Common myeloid progenitor, CD34-positive (primary cell): ENCODE results near the gene LACC1.

Experiments used
- CTCF ChIA-PET: fragments of 350-600 bp; sonication (Branson Sonifier 250); formaldehyde crosslinking; loops from one replicate; lab custom pipeline; 2021; ENCODE audit warnings: antibody characterized with exemption; lab: Charles Lee
- POLR2A ChIA-PET: fragments of 350-600 bp; sonication (Branson Sonifier 250); formaldehyde crosslinking; loops from one replicate; lab custom pipeline; 2021; ENCODE audit warnings: antibody characterized with exemption; lab: Charles Lee
- DNase-seq, 3 donors: peaks; one replicate each; pipeline versions ENCODE4 v3.0.0 to v3.0.0-alpha.2; 2013
- H3K27ac ChIP-seq, 2 experiments: 1 replicate in 1 of 2; 2 replicates in 1 of 2; pipeline ENCODE4 v1.7.0; 2013; ENCODE audit warnings: inconsistent platforms in 2 of 2, low read length in 2 of 2, mild to moderate bottlenecking in 2 of 2, low read depth in 1 of 2, moderate library complexity in 1 of 2; ENCODE audit not compliant: severe bottlenecking in 2 of 2, insufficient read depth in 1 of 2, poor library complexity in 1 of 2
- H3K27me3 ChIP-seq, 5 experiments: replicated peaks in 2 of 5; 1 replicate in 3 of 5; 2 replicates in 2 of 5; pipeline versions ENCODE4 v1.6.1 to v1.7.0; 2013; ENCODE audit warnings: low read length in 4 of 5, mild to moderate bottlenecking in 2 of 5, moderate library complexity in 2 of 5, inconsistent platforms in 1 of 5; ENCODE audit not compliant: insufficient read depth in 5 of 5, control insufficient read depth in 4 of 5
- H3K36me3 ChIP-seq, 4 experiments: 1 replicate in 2 of 4; 2 replicates in 2 of 4; pipeline versions ENCODE4 v1.6.1 to v1.7.0; 2013; ENCODE audit warnings: low read length in 3 of 4, control low read depth in 1 of 4, mild to moderate bottlenecking in 1 of 4; ENCODE audit not compliant: control insufficient read depth in 4 of 4, insufficient read depth in 4 of 4
- H3K4me1 ChIP-seq, 4 experiments: 1 replicate in 3 of 4; 2 replicates in 1 of 4; pipeline versions ENCODE4 v1.6.1 to v1.7.1; 2013; ENCODE audit warnings: low read length in 3 of 4, mild to moderate bottlenecking in 3 of 4, control low read depth in 1 of 4, inconsistent platforms in 1 of 4, moderate library complexity in 1 of 4; ENCODE audit not compliant: control insufficient read depth in 4 of 4, insufficient read depth in 4 of 4; ENCODE audit errors: control extremely low read depth in 1 of 4
- H3K4me3 ChIP-seq, 7 experiments: 1 replicate in 4 of 7; 2 replicates in 3 of 7; pipeline versions ENCODE4 v1.5.1 to v1.7.0; 2013; ENCODE audit warnings: mild to moderate bottlenecking in 7 of 7, low read length in 6 of 7, moderate library complexity in 6 of 7, inconsistent platforms in 2 of 7, low read depth in 2 of 7, control low read depth in 1 of 7; ENCODE audit not compliant: insufficient read depth in 4 of 7, control insufficient read depth in 1 of 7; ENCODE audit errors: extremely low read depth in 1 of 7
- H3K9me3 ChIP-seq, 5 experiments: 1 replicate in 4 of 5; 2 replicates in 1 of 5; pipeline versions ENCODE4 v1.6.1 to v1.7.1; 2013; ENCODE audit warnings: low read length in 4 of 5, mild to moderate bottlenecking in 2 of 5, inconsistent platforms in 1 of 5, low read depth in 1 of 5, moderate library complexity in 1 of 5; ENCODE audit not compliant: control insufficient read depth in 4 of 5, insufficient read depth in 2 of 5; ENCODE audit errors: control extremely low read depth in 1 of 5
- WGBS: methylation state at CpG from one replicate; pipeline ENCODE4 v1.1.5; 2013; ENCODE audit not compliant: insufficient coverage; 5-methylcytosine and 5-hydroxymethylcytosine counted together

Gene LACC1

DNA sequence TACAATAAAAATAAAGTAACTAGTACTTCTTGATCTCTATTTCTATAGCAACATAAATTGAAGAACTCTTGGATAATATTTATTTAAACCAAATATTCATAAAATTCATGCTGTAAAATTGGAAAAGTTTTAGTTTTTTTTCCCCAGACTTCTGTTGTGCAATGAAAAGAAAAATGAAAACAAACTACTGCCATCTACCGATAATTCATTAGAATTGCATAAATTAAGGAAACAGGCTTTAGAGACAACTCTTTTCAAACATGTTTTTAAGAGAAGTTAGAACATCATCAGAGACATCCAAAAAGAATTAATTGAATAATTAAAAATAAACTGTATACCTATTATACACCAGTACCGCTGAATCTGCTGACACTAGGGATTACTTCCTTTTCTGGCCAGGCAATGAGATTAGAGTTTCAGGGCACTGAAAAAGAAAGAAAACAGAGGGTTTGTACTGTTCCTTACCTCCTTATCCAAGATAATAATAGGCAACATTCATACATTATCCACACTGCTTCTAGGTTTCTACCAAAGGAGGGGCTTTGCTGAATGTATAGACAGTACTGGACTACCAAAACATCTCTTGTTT is 5.1 kb upstream of the LACC1 start:
- peak; percentile 27 to 50 (median 47) for DNase-seq

DNA sequence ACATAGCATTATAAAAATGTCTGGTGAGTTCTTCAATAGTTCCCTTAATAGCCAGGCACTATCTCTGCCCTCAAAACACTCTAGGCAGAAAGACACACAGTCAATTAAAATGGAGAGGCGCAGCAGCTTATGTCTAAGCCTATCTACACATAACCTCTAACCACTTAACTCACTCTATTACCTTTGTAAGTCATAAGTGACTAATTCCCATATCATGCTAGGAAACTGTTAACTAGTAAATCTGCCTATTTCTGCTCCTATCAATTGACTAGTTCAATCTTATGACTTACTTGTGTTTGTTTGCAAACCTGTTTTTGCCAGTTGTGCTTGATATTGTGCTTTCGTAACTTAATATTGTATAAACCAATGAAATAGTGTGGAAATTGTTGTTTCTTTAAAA is 3.3 kb upstream of the LACC1 start:
- Histone ChIP-seq H3K4me3 (no peak overlapping the region), H3K9me3 (no peaks in the 10 kb centered on the region), H3K4me1 (peaks cover 4 to 30% (median 23%) of the 10 kb centered on the region in 4 experiments), H3K27me3 (no peaks in the 10 kb centered on the region), H3K27ac (no peak overlapping the region), H3K36me3 (no peaks in the 10 kb centered on the region)
- 100% methylated on average over 1 of the region's 2 CpGs for WGBS
- ChIA-PET POLR2A (no interaction called here), CTCF (interaction anchor here (1.4 kb wide), 1 partner anchor 9 kb away, joined by 3 read pairs; no protein-coding TSS in a partner anchor)
- DNase-seq, result no peak

More for the DNA sequence above, 5.1 kb upstream of the LACC1 start:
- Histone ChIP-seq H3K27me3 (no peaks in the 10 kb centered on the region), H3K4me3 (no peak overlapping the region), H3K9me3 (peaks cover 0 to 1% (median 0%) of the 10 kb centered on the region in 5 experiments), H3K4me1 (peaks cover 4 to 19% (median 15%) of the 10 kb centered on the region in 4 experiments), H3K36me3 (peaks cover 0 to 2% (median under 1%) of the 10 kb centered on the region in 4 experiments), H3K27ac (no peak overlapping the region)
- WGBS, result 40% methylated on average over 1 of the region's 2 CpGs
- CTCF ChIA-PET, result interaction anchor here (0.6 to 1.9 kb wide), 3 partner anchors 28 to 903 kb away, joined by 3 to 6 read pairs (median 5); no protein-coding TSS in a partner anchor
- POLR2A ChIA-PET, result interaction anchor here (0.6 kb wide), 1 partner anchor 520 kb away, joined by 3 read pairs; no protein-coding TSS in a partner anchor

DNA sequence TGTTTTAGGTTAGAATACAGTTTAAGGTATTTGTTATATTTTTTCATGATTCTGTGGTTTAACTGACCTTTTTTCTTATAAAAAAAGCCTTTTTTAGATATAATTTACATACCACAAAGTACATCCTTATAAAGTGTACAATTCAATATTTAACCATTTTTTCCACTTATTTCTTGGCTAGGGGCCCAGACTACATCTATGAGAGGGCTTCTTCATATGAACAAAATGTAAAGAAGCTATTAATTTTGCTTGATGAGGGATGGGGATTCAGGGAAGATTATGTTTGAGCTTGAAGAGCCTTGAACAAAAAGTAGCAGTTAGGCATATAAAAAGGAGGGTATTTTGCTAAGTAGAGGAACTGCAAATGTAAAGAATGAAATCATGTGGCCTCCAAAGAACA is 2.4 kb upstream of the LACC1 start:
- ChIA-PET POLR2A (no interaction called here), CTCF (interaction anchor here (1.4 kb wide), 1 partner anchor 10 kb away, joined by 3 read pairs; no protein-coding TSS in a partner anchor)
- no peak overlapping the region for H3K27ac ChIP-seq
- H3K36me3 ChIP-seq, result no peaks in the 10 kb centered on the region
- no peaks in the 10 kb centered on the region for H3K27me3 ChIP-seq
- H3K9me3 ChIP-seq, result no peaks in the 10 kb centered on the region
- peak in 1 of 3 donors; percentile 15 for DNase-seq
- no peak overlapping the region for H3K4me3 ChIP-seq
- peaks cover 4 to 30% (median 23%) of the 10 kb centered on the region in 4 experiments for H3K4me1 ChIP-seq

DNA sequence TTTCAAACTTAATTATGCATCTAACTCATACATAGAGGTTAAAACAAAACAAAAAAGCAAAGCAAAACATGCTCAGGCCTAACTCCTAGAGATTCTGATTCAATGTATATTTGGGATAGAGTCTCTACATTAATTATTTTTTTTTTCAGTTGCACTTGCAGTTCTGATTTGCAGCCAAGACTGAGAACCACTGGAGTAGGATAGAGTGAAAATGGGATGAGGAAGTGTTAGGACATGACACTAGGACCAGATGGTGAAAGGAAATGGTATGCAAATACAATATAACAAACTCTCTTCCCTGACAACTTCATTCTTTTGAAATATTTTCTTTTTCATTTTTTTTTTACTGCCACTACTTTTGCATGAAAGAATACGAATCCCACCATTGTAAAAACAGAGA is 1.9 kb upstream of the LACC1 start:
- CTCF ChIA-PET, result interaction anchor here (1.4 kb wide), 1 partner anchor 10 kb away, joined by 3 read pairs; no protein-coding TSS in a partner anchor
- no peak overlapping the region for H3K27ac ChIP-seq
- POLR2A ChIA-PET, result no interaction called here

DNA sequence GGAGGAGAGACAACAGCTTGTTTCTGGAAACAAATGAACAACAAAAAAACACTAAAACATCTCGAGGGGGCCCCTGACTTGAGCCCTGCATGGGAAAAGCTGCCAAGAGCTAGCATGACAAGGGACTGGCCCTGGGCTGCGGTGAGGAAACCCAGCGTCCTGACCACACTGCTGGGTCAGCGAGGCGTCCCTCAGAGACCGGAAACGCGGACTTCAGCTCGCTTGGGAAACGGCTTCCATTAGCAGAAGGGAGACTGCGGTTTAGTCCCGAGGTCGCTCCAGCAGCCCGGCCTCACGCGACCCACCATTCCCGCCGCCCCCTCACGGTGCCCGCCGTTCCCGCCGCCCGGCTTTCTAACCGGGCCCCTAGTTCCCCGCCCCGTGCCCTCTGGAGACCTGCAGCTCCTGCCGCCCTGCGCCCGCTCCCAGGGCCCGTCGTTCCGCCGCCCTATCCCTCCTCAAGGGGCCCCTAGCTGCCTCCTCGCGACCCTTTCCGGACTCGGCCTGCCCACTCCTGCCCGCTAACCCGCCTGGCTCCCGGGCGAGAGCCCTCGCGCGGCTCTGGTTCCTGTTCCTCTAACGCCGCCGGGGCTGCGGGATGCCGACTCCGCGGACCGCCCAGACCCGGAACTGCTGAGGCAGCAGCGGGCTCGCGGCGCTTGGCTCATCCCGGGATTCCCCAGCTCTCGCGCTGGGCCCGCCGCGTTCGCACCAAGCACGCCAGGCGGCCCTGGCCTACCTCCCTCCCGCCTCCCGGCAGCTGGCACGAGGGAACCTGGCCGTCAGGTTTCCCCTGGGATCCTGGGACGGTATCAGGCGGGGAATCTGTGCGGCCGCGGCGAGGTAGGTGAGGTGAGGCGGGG is 581 bp upstream of the LACC1 start, which contains the start of gene CCDC122:
Gene CCDC122, minus strand, starts transcription at position 849 of the 863 bp plus-strand sequence. CDS start 10,364 bp downstream, outside the sequence.
- no peaks in the 10 kb centered on the region for H3K9me3 ChIP-seq
- peak within 1 kb of the TSS; percentile 64 to 77 for H3K27ac ChIP-seq
- peaks cover 0 to 6% (median 3%) of the 10 kb centered on the region in 4 experiments for H3K36me3 ChIP-seq
- peak within 1 kb of the TSS; percentile 69 to 90 (median 77) for H3K4me3 ChIP-seq
- ChIA-PET CTCF (interaction anchor here (0.9 to 1.5 kb wide), 2 partner anchors 26 to 798 kb away, joined by 3 to 4 read pairs; no protein-coding TSS in a partner anchor), POLR2A (interaction anchor here (0.9 to 1.1 kb wide), 3 partner anchors 887 to 1607 kb away, joined by 3 to 5 read pairs (median 4); partner anchors contain the start of genes AKAP11 and EPSTI1)
- H3K4me1 ChIP-seq, result peaks cover 4 to 30% (median 23%) of the 10 kb centered on the region in 4 experiments
- DNase-seq, result peak; percentile 85 to 94 (median 93)
- WGBS, result under 1% methylated on average over 66 of the region's 78 CpGs
- no peaks in the 10 kb centered on the region for H3K27me3 ChIP-seq

More for the DNA sequence above, 1.9 kb upstream of the LACC1 start:
- Histone ChIP-seq H3K4me1 (peaks cover 4 to 30% (median 23%) of the 10 kb centered on the region in 4 experiments), H3K4me3 (no peak overlapping the region), H3K27me3 (no peaks in the 10 kb centered on the region), H3K36me3 (peaks cover 0 to 2% (median under 1%) of the 10 kb centered on the region in 4 experiments), H3K9me3 (no peaks in the 10 kb centered on the region)
- WGBS, result no CpG with 5 or more reads among the region's 1 CpG
- no peak for DNase-seq

DNA sequence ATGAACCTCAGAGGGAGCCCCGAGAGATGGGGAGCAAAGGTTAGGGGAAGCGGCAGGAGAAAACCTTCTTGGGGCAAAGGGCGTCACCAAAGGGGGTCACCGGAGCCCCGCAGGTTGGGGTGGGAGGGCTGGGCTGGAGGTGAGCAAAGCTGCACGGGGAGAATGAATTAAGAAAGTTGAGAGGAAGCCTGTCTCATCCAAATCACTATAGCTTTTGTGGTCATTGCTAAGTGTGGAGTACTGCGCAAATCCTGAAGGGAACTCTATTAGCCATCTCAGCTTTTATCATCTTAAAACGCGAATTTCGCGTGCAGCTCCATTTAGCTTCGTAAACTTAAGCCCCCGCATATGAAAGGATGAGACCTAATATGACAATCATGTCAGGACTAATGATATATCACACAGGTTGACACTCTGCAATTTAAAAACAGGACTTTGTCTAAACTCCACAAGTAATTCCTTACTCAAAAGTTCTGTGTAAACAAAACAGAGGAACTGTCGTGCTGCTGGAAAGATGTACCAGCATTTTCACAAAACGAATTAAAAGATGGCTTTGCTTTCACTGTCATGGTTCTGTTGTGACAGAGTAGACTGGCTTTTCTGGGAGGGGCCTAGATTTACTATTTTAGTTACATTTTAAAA is 631 bp downstream of the LACC1 start:
- POLR2A ChIA-PET, result interaction anchor here (0.5 kb wide), 1 partner anchor 789 kb away, joined by 3 read pairs; no protein-coding TSS in a partner anchor
- CTCF ChIA-PET, result no interaction called here
- Histone ChIP-seq H3K9me3 (no peaks in the 10 kb centered on the region), H3K36me3 (peaks cover under 1 to 9% (median 4%) of the 10 kb centered on the region in 4 experiments), H3K4me1 (peaks cover 4 to 30% (median 23%) of the 10 kb centered on the region in 4 experiments), H3K27ac (peak overlapping the region in 1 of 2 experiments; percentile 77), H3K4me3 (peak overlapping the region; percentile 69 to 90 (median 77)), H3K27me3 (no peaks in the 10 kb centered on the region)
- 40% methylated on average over 13 of the region's 15 CpGs for WGBS
- DNase-seq, result peak in 2 of 3 donors; percentile 47 to 60
